ENCODE results near the gene ENPP1.

GRCh38 chr6:131763749-131764148, 44.1 kb upstream of the ENPP1 start:
- TF ChIP-seq CTCF (IDR thresholded peaks at IDR 0.05): no peak
- no peak for TF ChIP-seq POLR2A (IDR thresholded peaks at IDR 0.05)
